ENCODE results near the gene GRIA3.

The GRIA3 gene

GRCh38 chrX:123337886-123338639 is 154.0 kb downstream of the GRIA3 start:
- DNase-seq (ENCODE audit: low read depth), result no peak
- no peak overlapping the region for H3K4me3 ChIP-seq (ENCODE audit: control insufficient read depth, low read depth, low read length)
- no peak for TF ChIP-seq CTCF (conservative IDR thresholded peaks at IDR 0.05; ENCODE audit: control insufficient read depth, insufficient read depth, low read depth, low read length)

- TF ChIP-seq CTCF (conservative IDR thresholded peaks at IDR 0.05; ENCODE audit: control insufficient read depth, insufficient read depth, low read depth, low read length), result no peak
- H3K4me3 ChIP-seq (ENCODE audit: control insufficient read depth, low read depth, low read length), result no peak overlapping the region
- peak; percentile 88 for DNase-seq (ENCODE audit: low read depth)
These were observed 155.3 kb downstream of the GRIA3 start for GRCh38 chrX:123339221-123339905.

- no peak for TF ChIP-seq CTCF (conservative IDR thresholded peaks at IDR 0.05; ENCODE audit: control insufficient read depth, insufficient read depth, low read depth, low read length)
- DNase-seq (ENCODE audit: low read depth), result peak; percentile 69
- H3K4me3 ChIP-seq (ENCODE audit: control insufficient read depth, low read depth, low read length), result no peak overlapping the region
These were observed 156.6 kb downstream of the GRIA3 start for GRCh38 chrX:123340696-123341095.

GRCh38 chrX:123348468-123348867 is 164.4 kb downstream of the GRIA3 start:
- H3K4me3 ChIP-seq (ENCODE audit: control insufficient read depth, low read depth, low read length), result no peak overlapping the region
- DNase-seq (ENCODE audit: low read depth), result no peak
- TF ChIP-seq CTCF (conservative IDR thresholded peaks at IDR 0.05; ENCODE audit: control insufficient read depth, insufficient read depth, low read depth, low read length), result no peak

GRCh38 chrX:123350226-123350625 is 166.1 kb downstream of the GRIA3 start:
- no peak overlapping the region for H3K4me3 ChIP-seq (ENCODE audit: control insufficient read depth, low read depth, low read length)
- TF ChIP-seq CTCF (conservative IDR thresholded peaks at IDR 0.05; ENCODE audit: control insufficient read depth, insufficient read depth, low read depth, low read length), result no peak
- DNase-seq (ENCODE audit: low read depth), result no peak

GRCh38 chrX:123357941-123358340 is 173.9 kb downstream of the GRIA3 start:
- no peak overlapping the region for H3K4me3 ChIP-seq (ENCODE audit: control insufficient read depth, low read depth, low read length)
- TF ChIP-seq CTCF (conservative IDR thresholded peaks at IDR 0.05; ENCODE audit: control insufficient read depth, insufficient read depth, low read depth, low read length), result no peak
- DNase-seq (ENCODE audit: low read depth), result no peak
